ENCODE results near the gene GRIN2A.

The GRIN2A gene

GRCh38 chr16:10128397-10129258 lies 53.6 kb downstream of the GRIN2A start:
- no peak for DNase-seq

GRCh38 chr16:10126686-10127085 lies 55.5 kb downstream of the GRIN2A start:
- DNase-seq = no peak

- no peak for DNase-seq
These were observed 59.1 kb downstream of the GRIN2A start for GRCh38 chr16:10123141-10123540.

- DNase-seq = no peak
These were observed 59.7 kb downstream of the GRIN2A start for GRCh38 chr16:10122546-10122945.

GRCh38 chr16:10121897-10122425 lies 60.3 kb downstream of the GRIN2A start:
- no peak for DNase-seq

- DNase-seq = no peak
These were observed 60.7 kb downstream of the GRIN2A start for GRCh38 chr16:10121491-10121890.

- no peak for DNase-seq
These were observed 61.3 kb downstream of the GRIN2A start for GRCh38 chr16:10120953-10121352.

GRCh38 chr16:10114409-10114808 lies 67.8 kb downstream of the GRIN2A start:
- DNase-seq = peak; percentile 12

- DNase-seq = no peak
These were observed 69.0 kb downstream of the GRIN2A start for GRCh38 chr16:10113248-10113647.

- DNase-seq = no peak
These were observed 70.2 kb downstream of the GRIN2A start for GRCh38 chr16:10112021-10112420.

- DNase-seq = no peak
These were observed 71.0 kb downstream of the GRIN2A start for GRCh38 chr16:10111156-10111761.

- no peak for DNase-seq
These were observed 71.7 kb downstream of the GRIN2A start for GRCh38 chr16:10110552-10110951.

- no peak for DNase-seq
These were observed 75.1 kb downstream of the GRIN2A start for GRCh38 chr16:10107081-10107480.

GRCh38 chr16:10103700-10104099 lies 78.5 kb downstream of the GRIN2A start:
- DNase-seq = no peak

GRCh38 chr16:10103118-10103517 lies 79.1 kb downstream of the GRIN2A start:
- DNase-seq = no peak

GRCh38 chr16:10100829-10101228 lies 81.4 kb downstream of the GRIN2A start:
- DNase-seq = no peak

GRCh38 chr16:10098991-10099390 lies 83.2 kb downstream of the GRIN2A start:
- no peak for DNase-seq

GRCh38 chr16:10097271-10097670 lies 85.0 kb downstream of the GRIN2A start:
- DNase-seq = no peak

GRCh38 chr16:10093576-10093975 lies 88.7 kb downstream of the GRIN2A start:
- DNase-seq = no peak

- DNase-seq = no peak
These were observed 91.4 kb downstream of the GRIN2A start for GRCh38 chr16:10090816-10091215.

- DNase-seq = no peak
These were observed 93.8 kb downstream of the GRIN2A start for GRCh38 chr16:10088380-10088793.

- no peak for DNase-seq
These were observed 95.1 kb downstream of the GRIN2A start for GRCh38 chr16:10087151-10087550.

GRCh38 chr16:10086620-10087019 lies 95.6 kb downstream of the GRIN2A start:
- DNase-seq = no peak

GRCh38 chr16:10085078-10085798 lies 97.0 kb downstream of the GRIN2A start:
- no peak for DNase-seq
